ENCODE data around the gene FBXO31. TPM values are rescaled to one million over a fixed set of nuclear protein-coding genes. Genes with fewer than 3 reads are reported as not detected.

Gene FBXO31
- total and polyA plus RNA-seq, 2 of the 8 experiments (the other 6 are each of a cell fraction or from before 2014, with no cell fraction given) = 8.3 to 21.6 TPM

- H3K36me3 ChIP-seq (ENCODE audit: control insufficient read depth in 2 of 4, insufficient read depth in 4 of 4, low read length in 3 of 4) = no peaks in the 10 kb centered on the region; a peak in 1 of 8 replicates
- H3K23ac ChIP-seq (ENCODE audit: insufficient read length) = no peak overlapping the region
- no peak overlapping the region for H2BK20ac ChIP-seq (ENCODE audit: low read length)
- peaks cover 0 to 12% of the 10 kb centered on the region in 2 experiments; a peak in 2 of 4 replicates for H3K79me2 ChIP-seq (ENCODE audit: control insufficient read depth in 1 of 2, insufficient read depth in 2 of 2, low read length in 2 of 2)
- no peak overlapping the region for H3K18ac ChIP-seq (ENCODE audit: extremely low read depth, low read length)
- H4K20me1 ChIP-seq (replicated peaks in 1 of 2; ENCODE audit: control insufficient read depth in 1 of 2, insufficient read depth in 2 of 2, low read length in 2 of 2) = no peaks in the 10 kb centered on the region
- FAIRE-seq (no peak), DNase-seq (ENCODE audit: low read depth in 1 of 2, low spot score in 2 of 2) (no peak)
- H4K91ac ChIP-seq (replicated peaks; ENCODE audit: insufficient read length, low read length) = no peak overlapping the region
- no peak overlapping the region for H2BK120ac ChIP-seq (replicated peaks; ENCODE audit: low read depth, low read length)
- H2BK12ac ChIP-seq (ENCODE audit: low read depth, low read length) = no peak overlapping the region
- H3K79me1 ChIP-seq (ENCODE audit: low read depth, low read length) = no peaks in the 10 kb centered on the region
- no peak overlapping the region for H2BK5ac ChIP-seq (ENCODE audit: low read depth, low read length)
- no peaks in the 10 kb centered on the region for H3K27me3 ChIP-seq (replicated peaks in 1 of 4; ENCODE audit: control insufficient read depth in 3 of 4, extremely low read depth in 1 of 4, insufficient read depth in 3 of 4, low read length in 3 of 4)
- POLR2A ChIA-PET (ENCODE audit: partially characterized antibody) = interaction anchor here (0.6 kb wide), 1 partner anchor 75 kb away, joined by 3 read pairs; no protein-coding TSS in a partner anchor
- peaks cover 0 to 6% (median 5%) of the 10 kb centered on the region in 4 experiments; a peak in 6 of 7 replicates for H3K4me1 ChIP-seq (replicated peaks in 1 of 4; ENCODE audit: control insufficient read depth in 3 of 4, insufficient read depth in 4 of 4, low read length in 3 of 4)
- no peak overlapping the region for H4K5ac ChIP-seq (ENCODE audit: insufficient read length, low read depth, low read length)
- WGBS, 2 experiments (ENCODE audit: extremely low coverage in 1 of 2, insufficient coverage in 1 of 2, insufficient read length in 1 of 2, insufficient replicate concordance in 2 of 2, low coverage in 1 of 2, low lambda C conversion rate in 2 of 2, missing lambda C conversion rate in 1 of 2) = 86% methylated on average over 12 of the region's 12 CpGs; no CpG with 5 or more reads in 1 of the 2 experiments
- H2AK5ac ChIP-seq (ENCODE audit: low read depth, low read length) = no peak overlapping the region
- no peak overlapping the region for H3K56ac ChIP-seq (replicated peaks; ENCODE audit: insufficient read length, low read depth, low read length)
- H3K4me3 ChIP-seq (ENCODE audit: extremely low read depth in 1 of 4, insufficient read depth in 2 of 4, low read depth in 3 of 4, low read length in 4 of 4) = no peak overlapping the region
- no peak overlapping the region for H3K9ac ChIP-seq (replicated peaks in 1 of 4; ENCODE audit: extremely low read depth in 1 of 4, low read depth in 3 of 4, low read length in 3 of 4)
- no peak overlapping the region for H4K8ac ChIP-seq (ENCODE audit: extremely low read depth, insufficient read depth, low read length)
- CTCF ChIA-PET (ENCODE audit: partially characterized antibody) = interaction anchor here (0.6 kb wide), 1 partner anchor 147 kb away, joined by 3 read pairs; no protein-coding TSS in a partner anchor
- H3K27ac ChIP-seq (ENCODE audit: low read depth, low read length) = no peak overlapping the region
- no peak overlapping the region for H3K14ac ChIP-seq (ENCODE audit: insufficient read length)
- no peak overlapping the region for H2BK15ac ChIP-seq (ENCODE audit: low read length)
- no peak overlapping the region for H3K4me2 ChIP-seq (ENCODE audit: insufficient read depth in 1 of 2, low read depth in 2 of 2, low read length in 2 of 2)
- H3K23me2 ChIP-seq (ENCODE audit: low read depth, low read length) = peaks cover 5% of the 10 kb centered on the region; the same call in 1 of the 2 replicates
- no peak overlapping the region for H2AFZ ChIP-seq (ENCODE audit: low read length)
- no peak overlapping the region for H3K4ac ChIP-seq (replicated peaks; ENCODE audit: insufficient read length, low read depth, low read length)
- H3K9me3 ChIP-seq (ENCODE audit: insufficient read depth in 2 of 2, low read depth in 1 of 2, low read length in 1 of 2) = no peaks in the 10 kb centered on the region
- no peak for TF ChIP-seq MAX (IDR thresholded peaks at IDR 0.05)
- no peak for TF ChIP-seq CBX5 (IDR thresholded peaks at IDR 0.05; ENCODE audit: low read depth, low read length)
- TF ChIP-seq CTBP2 (IDR thresholded peaks at IDR 0.05; ENCODE audit: borderline replicate concordance, insufficient read depth, insufficient read length, low read length) = no peak
- TF ChIP-seq EZH2 (IDR thresholded peaks at IDR 0.05; ENCODE audit: low read depth, low read length, severe bottlenecking) = no peak
- no peak for TF ChIP-seq MAFK (IDR thresholded peaks at IDR 0.05; ENCODE audit: low read depth, low read length)
- TF ChIP-seq POLR2A (IDR thresholded peaks at IDR 0.05; ENCODE audit: control extremely low read depth in 1 of 2, low read depth in 2 of 2, low read length in 2 of 2) = no peak
- no peak for TF ChIP-seq SIX5 (IDR thresholded peaks at IDR 0.05; ENCODE audit: low read depth, low read length)
- no peak for TF ChIP-seq KDM1A (IDR thresholded peaks at IDR 0.05; ENCODE audit: borderline replicate concordance, low read length)
- no peak for TF ChIP-seq TCF12 (IDR thresholded peaks at IDR 0.05; ENCODE audit: low read depth, low read length)
- no peak for TF ChIP-seq SIRT6 (IDR thresholded peaks at IDR 0.05; ENCODE audit: low read length)
- TF ChIP-seq ZNF274 (IDR thresholded peaks at IDR 0.05; ENCODE audit: borderline replicate concordance, extremely low read depth, low read length) = no peak
- TF ChIP-seq RBBP5 (IDR thresholded peaks at IDR 0.05; ENCODE audit: borderline replicate concordance, low read depth, low read length) = no peak
- TF ChIP-seq CEBPB (IDR thresholded peaks at IDR 0.05; ENCODE audit: low read depth, low read length) = no peak
- TF ChIP-seq EGR1 (IDR thresholded peaks at IDR 0.05; ENCODE audit: borderline replicate concordance, low read depth, low read length) = no peak
These were observed 62.9 kb downstream of the FBXO31 start for GRCh38 chr16:87320510-87321227.

Data from H1 (cell line).